ENCODE measurements around the gene CRMP1.
"Not testable (repeated sequence)": the region's sequence is repeated elsewhere in the genome, so short reads cannot be mapped to it uniquely, and the experiment has no call there.

Gene CRMP1

DNA sequence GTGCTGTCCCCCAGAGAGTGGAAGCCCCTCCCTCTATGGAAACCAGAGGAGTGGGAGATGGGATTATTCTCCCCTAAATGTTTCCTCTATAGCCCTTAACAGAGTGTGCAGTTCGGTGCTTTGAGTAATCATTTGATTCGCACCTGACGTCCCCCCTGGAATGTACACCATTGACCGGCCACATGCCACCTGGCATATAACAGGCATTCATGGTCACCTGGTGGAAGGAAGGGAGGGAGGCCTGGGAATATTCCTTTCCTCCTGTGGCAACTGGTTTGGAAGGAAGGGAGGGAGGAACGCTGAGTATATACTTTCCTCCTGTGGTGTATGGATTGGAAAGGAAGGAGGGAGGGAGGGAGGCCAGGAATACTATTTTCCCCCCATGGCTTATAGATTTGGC is 77.2 kb downstream of the CRMP1 start:
- no peaks in the 10 kb centered on the region for H3K9me3 Mint-ChIP-seq
- H3K27ac Mint-ChIP-seq: peak overlapping the region; percentile 20
- H3K27me3 Mint-ChIP-seq (ENCODE audit: low read depth, poor library complexity): peaks cover 4% of the 10 kb centered on the region
- H3K36me3 Mint-ChIP-seq (ENCODE audit: low read depth): peaks cover 62% of the 10 kb centered on the region
- TF ChIP-seq CTCF (IDR thresholded peaks at IDR 0.05): no peak
- H3K4me3 Mint-ChIP-seq: no peak overlapping the region
- no peak for DNase-seq
- H3K4me1 Mint-ChIP-seq: peaks cover 16% of the 10 kb centered on the region

DNA sequence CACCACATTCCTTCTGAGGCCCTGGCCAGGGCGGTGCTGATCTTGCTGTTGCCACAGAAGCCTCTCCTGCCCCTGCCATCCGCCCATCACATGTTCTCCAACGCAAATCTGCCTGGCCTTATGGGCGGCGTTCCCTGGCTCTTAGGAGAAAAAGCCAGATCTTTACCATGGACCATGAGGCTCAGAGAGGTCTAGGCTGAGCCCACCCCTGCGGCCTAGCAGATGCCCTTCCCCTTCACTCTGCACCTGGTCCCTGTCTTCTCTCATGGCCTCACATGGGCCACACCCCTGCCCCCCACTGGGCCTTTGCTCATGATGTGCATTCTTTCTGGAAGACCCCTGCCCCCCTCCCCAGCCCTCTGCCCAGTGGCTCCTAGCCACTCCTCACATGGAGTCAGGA is 78.5 kb downstream of the CRMP1 start:
- H3K9me3 Mint-ChIP-seq: no peaks in the 10 kb centered on the region
- no peak overlapping the region for H3K4me3 Mint-ChIP-seq
- no peaks in the 10 kb centered on the region for H3K27me3 Mint-ChIP-seq (ENCODE audit: low read depth, poor library complexity)
- no peak for DNase-seq
- peaks cover 16% of the 10 kb centered on the region for H3K4me1 Mint-ChIP-seq
- peaks cover 60% of the 10 kb centered on the region for H3K36me3 Mint-ChIP-seq (ENCODE audit: low read depth)
- no peak for TF ChIP-seq CTCF (IDR thresholded peaks at IDR 0.05)
- no peak overlapping the region for H3K27ac Mint-ChIP-seq

DNA sequence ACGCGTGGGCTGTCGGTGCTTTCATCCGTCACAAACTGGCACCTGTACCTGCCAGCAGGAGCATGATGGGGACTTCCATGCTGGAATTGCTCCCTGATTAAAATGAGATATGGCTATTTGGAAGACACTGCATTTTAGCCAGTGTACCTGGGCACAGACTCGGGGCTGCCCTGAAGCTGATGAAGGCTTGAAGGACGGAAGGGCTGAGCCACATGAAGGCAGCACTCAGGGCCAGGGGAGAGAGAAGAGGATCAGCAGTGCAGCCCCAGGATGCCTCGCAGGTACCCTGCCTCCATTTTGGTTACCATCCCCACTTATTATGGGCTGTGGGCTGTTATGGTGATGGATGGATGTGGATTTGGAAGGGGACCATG is 79.0 kb downstream of the CRMP1 start:
- Mint-ChIP-seq H3K27ac (peak overlapping the region; percentile 77), H3K36me3 (ENCODE audit: low read depth) (peaks cover 56% of the 10 kb centered on the region), H3K4me1 (peaks cover 16% of the 10 kb centered on the region), H3K4me3 (no peak overlapping the region), H3K9me3 (no peaks in the 10 kb centered on the region), H3K27me3 (ENCODE audit: low read depth, poor library complexity) (no peaks in the 10 kb centered on the region)
- TF ChIP-seq CTCF (IDR thresholded peaks at IDR 0.05): no peak
- no peak for DNase-seq

DNA sequence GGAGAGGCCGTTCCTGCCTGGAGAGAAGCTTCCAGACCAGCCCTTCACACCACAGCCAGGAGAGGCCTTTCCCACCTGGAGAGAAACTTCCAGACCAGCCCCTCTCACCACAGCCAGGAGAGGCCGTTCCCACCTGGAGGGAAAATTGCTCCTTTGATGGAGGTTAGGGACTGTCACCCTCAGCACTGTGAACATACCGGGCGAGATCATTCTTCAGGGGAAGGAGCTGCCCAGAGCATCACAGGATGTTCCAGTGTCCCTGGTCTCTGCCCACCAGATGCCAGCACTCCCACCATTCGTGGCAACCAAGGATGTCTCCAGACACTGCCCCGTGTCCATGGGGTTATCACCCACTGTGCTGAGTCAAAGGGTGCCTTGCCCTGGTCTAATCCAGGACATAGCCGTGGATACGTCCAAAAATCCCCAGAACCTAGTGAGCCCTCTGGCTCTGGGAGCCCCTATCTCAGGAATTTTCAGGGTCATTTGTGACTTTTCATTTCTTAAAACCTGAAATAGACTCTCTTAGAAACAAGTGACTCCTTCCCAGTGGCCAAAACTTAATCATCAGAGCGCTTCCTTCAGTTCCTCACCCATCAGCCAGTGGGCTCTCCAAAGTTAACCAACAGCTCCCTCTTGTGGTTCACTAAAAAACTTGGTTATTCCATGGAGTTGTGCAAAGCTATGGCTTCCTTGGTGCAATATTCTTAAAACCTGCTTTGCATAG is 80.2 kb downstream of the CRMP1 start:
- Mint-ChIP-seq H3K4me3 (no peak overlapping the region), H3K36me3 (ENCODE audit: low read depth) (peaks cover 50% of the 10 kb centered on the region)
- peak; percentile 45 for DNase-seq

GRCh38 chr4:5812057-5812456 is 80.8 kb downstream of the CRMP1 start:
- DNase-seq; H3K27ac Mint-ChIP-seq; H3K9me3 Mint-ChIP-seq; H3K4me3 Mint-ChIP-seq; H3K27me3 Mint-ChIP-seq (ENCODE audit: low read depth, poor library complexity): not testable (repeated sequence)
- peaks cover 26% of the 10 kb centered on the region for H3K4me1 Mint-ChIP-seq
- peaks cover 48% of the 10 kb centered on the region for H3K36me3 Mint-ChIP-seq (ENCODE audit: low read depth)

More for the DNA sequence above, 80.2 kb downstream of the CRMP1 start:
- Mint-ChIP-seq H3K27ac (peak overlapping the region; percentile 31), H3K9me3 (no peaks in the 10 kb centered on the region), H3K4me1 (peaks cover 19% of the 10 kb centered on the region), H3K27me3 (ENCODE audit: low read depth, poor library complexity) (no peaks in the 10 kb centered on the region)
- TF ChIP-seq CTCF (IDR thresholded peaks at IDR 0.05): peak; percentile 74

DNA sequence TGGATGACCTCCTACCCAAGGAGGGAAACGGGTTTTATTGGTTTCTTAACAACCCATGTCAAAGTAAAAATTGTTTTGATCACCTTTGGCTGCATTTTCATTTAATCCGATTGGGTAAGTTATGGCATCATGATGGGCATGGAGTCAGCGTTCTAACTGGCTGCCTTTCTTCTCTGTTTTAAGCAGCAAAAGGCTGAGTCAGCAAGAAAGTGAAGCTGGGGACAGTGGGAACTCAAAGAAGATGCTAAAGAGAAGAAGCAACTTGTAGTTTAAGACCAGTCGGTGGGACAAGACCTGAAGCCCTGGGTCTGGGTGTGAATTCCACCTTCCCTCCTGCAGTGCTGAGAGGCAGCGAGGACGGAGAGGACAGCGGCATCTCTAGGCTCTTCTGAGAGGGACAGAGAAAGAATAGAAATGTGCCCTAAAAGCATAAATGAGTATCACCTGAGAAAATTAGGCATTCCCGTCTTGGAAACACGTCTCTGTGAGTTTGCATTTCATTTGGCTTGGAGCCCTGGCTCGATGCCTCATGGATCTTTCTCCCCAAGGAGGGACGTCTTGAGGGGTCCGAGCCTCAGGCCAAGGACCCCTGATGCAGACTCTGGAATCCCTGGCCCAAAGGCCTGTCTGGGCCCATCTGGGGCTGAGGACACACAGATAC is 82.0 kb downstream of the CRMP1 start:
- DNase-seq: no peak
- Mint-ChIP-seq H3K4me1 (peaks cover 25% of the 10 kb centered on the region), H3K9me3 (no peaks in the 10 kb centered on the region), H3K27ac (no peak overlapping the region), H3K4me3 (no peak overlapping the region), H3K36me3 (ENCODE audit: low read depth) (peaks cover 57% of the 10 kb centered on the region), H3K27me3 (ENCODE audit: low read depth, poor library complexity) (no peaks in the 10 kb centered on the region)
- no peak for TF ChIP-seq CTCF (IDR thresholded peaks at IDR 0.05)

All from nephron progenitor cell (in vitro differentiated cells).